PC-3 (cell line): Measurements from ENCODE around the gene FRMD4B.

Source experiments
- CTCF ChIP-seq: fragments of 300-600 bp; sonication (generic); conservative IDR thresholded peaks from 2 replicates; pipeline ENCODE4 v1.5.1; 2017; ENCODE audit warnings: antibody characterized with exemption, low read depth, mild to moderate bottlenecking, low read length
- EZH2 ChIP-seq: fragments of 300-600 bp; sonication (generic); IDR thresholded peaks from one replicate; pipeline ENCODE4 v1.6.1; 2017; ENCODE audit warnings: antibody characterized with exemption, mild to moderate bottlenecking, low read length; ENCODE audit not compliant: unreplicated experiment
- EZH2phosphoT487 ChIP-seq: fragments of 300-600 bp; sonication (generic); IDR thresholded peaks from 2 replicates; pipeline ENCODE4 v1.6.1; 2018; ENCODE audit warnings: mild to moderate bottlenecking, antibody characterized with exemption, low read length, borderline replicate concordance

GRCh38 chr3:69300296-69300695 lies 85.6 kb downstream of the FRMD4B start:
- TF ChIP-seq EZH2phosphoT487 (no peak), CTCF (no peak), EZH2 (no peak)
